HCT116 (cell line): Measurements from ENCODE around the gene FOXP1. TPM values are rescaled to one million over a fixed set of nuclear protein-coding genes. Genes with fewer than 3 reads are reported as not detected.

Experiments used
- microRNA counts: library from miRNA; unstranded; fragments of <30 nt; microRNA quantifications from one replicate; lab custom pipeline; 2015
- microRNA-seq: library from miRNA; unstranded; fragments of <30 nt; microRNA quantifications from one replicate; pipeline ENCODE4, GENCODE V29; 2016; ENCODE audit warnings: borderline number of aligned reads
- total RNA-seq: library from RNA; stranded (reverse); gene quantifications from one replicate; pipeline ENCODE4 v1.2.1, GENCODE V29; 2021; ENCODE audit not compliant: unreplicated experiment

The FOXP1 gene
- total RNA-seq, 1 experiment from 2014 or later: 11.4 TPM

MicroRNAs within 50 kb of the gene (microRNA counts, 767-probe panel; counts per million panel counts)
- not detected for microRNA hsa-miR-1284 (lab: Ali Mortazavi, UCI)

Small RNAs within 50 kb of the gene (microRNA-seq; reads per million reads assigned to microRNA genes)
- gene MIR1284: 4.0 reads per million, percentile 4 among the genes with 10 or more reads in this experiment

Other genes starting within 250 kb of the FOXP1 start
- gene EIF4E3, start 141.7 kb upstream of the FOXP1 start, total RNA-seq: 6.0 TPM
- not detected for gene GPR27, start 170.1 kb upstream of the FOXP1 start, total RNA-seq
- gene PROK2, start 201.4 kb upstream of the FOXP1 start, total RNA-seq: not detected